ENCODE measurements around the gene HECTD2.
"Not testable (repeated sequence)": the region's sequence is repeated elsewhere in the genome, so short reads cannot be mapped to it uniquely, and the experiment has no call there.

HECTD2 gene

GRCh38 chr10:91552274-91553095 is 142.3 kb downstream of the HECTD2 start:
- Histone ChIP-seq H2AFZ (ENCODE audit: low read length, unreplicated experiment) (peak overlapping the region; percentile 64), H3K27ac (ENCODE audit: low read depth, low read length) (no peak overlapping the region), H3K4me3 (ENCODE audit: low read depth, low read length) (no peak overlapping the region; the same call in 1 of the 2 replicates)

GRCh38 chr10:91555455-91555854 is 145.3 kb downstream of the HECTD2 start:
- Histone ChIP-seq H3K4me1 (ENCODE audit: control insufficient read depth, insufficient read depth, low read length, unreplicated experiment) (no peaks in the 10 kb centered on the region), H3K36me3 (ENCODE audit: insufficient read depth, low read length) (no peaks in the 10 kb centered on the region), H3K4me3 (ENCODE audit: low read depth, low read length) (no peak overlapping the region), H3K27me3 (ENCODE audit: insufficient read depth, low read length) (no peaks in the 10 kb centered on the region), H3K27ac (ENCODE audit: low read depth, low read length) (no peak overlapping the region), H3K79me2 (ENCODE audit: control insufficient read depth, insufficient read depth, low read length, unreplicated experiment) (no peaks in the 10 kb centered on the region), H2AFZ (ENCODE audit: low read length, unreplicated experiment) (no peak overlapping the region)

More at GRCh38 chr10:91552274-91553095, 142.3 kb downstream of the HECTD2 start:
- H3K36me3 ChIP-seq (ENCODE audit: insufficient read depth, low read length): no peaks in the 10 kb centered on the region
- H3K79me2 ChIP-seq (ENCODE audit: control insufficient read depth, insufficient read depth, low read length, unreplicated experiment): no peaks in the 10 kb centered on the region
- no peaks in the 10 kb centered on the region for H3K27me3 ChIP-seq (ENCODE audit: insufficient read depth, low read length)
- no peaks in the 10 kb centered on the region for H3K4me1 ChIP-seq (ENCODE audit: control insufficient read depth, insufficient read depth, low read length, unreplicated experiment)

- Histone ChIP-seq H3K27me3 (ENCODE audit: insufficient read depth, low read length) (no peaks in the 10 kb centered on the region), H3K27ac (ENCODE audit: low read depth, low read length) (no peak overlapping the region), H2AFZ (ENCODE audit: low read length, unreplicated experiment) (no peak overlapping the region), H3K4me1 (ENCODE audit: control insufficient read depth, insufficient read depth, low read length, unreplicated experiment) (no peaks in the 10 kb centered on the region), H3K36me3 (ENCODE audit: insufficient read depth, low read length) (no peaks in the 10 kb centered on the region), H3K4me3 (ENCODE audit: low read depth, low read length) (no peak overlapping the region), H3K79me2 (ENCODE audit: control insufficient read depth, insufficient read depth, low read length, unreplicated experiment) (no peaks in the 10 kb centered on the region)
Observed at GRCh38 chr10:91556691-91557566, 146.8 kb downstream of the HECTD2 start.

GRCh38 chr10:91557651-91558111 is 147.5 kb downstream of the HECTD2 start:
- no peaks in the 10 kb centered on the region for H3K4me1 ChIP-seq (ENCODE audit: control insufficient read depth, insufficient read depth, low read length, unreplicated experiment)

GRCh38 chr10:91558473-91558872 is 148.3 kb downstream of the HECTD2 start:
- no peaks in the 10 kb centered on the region for H3K79me2 ChIP-seq (ENCODE audit: control insufficient read depth, insufficient read depth, low read length, unreplicated experiment)
- H3K27me3 ChIP-seq (ENCODE audit: insufficient read depth, low read length): no peaks in the 10 kb centered on the region
- no peaks in the 10 kb centered on the region for H3K4me1 ChIP-seq (ENCODE audit: control insufficient read depth, insufficient read depth, low read length, unreplicated experiment)
- no peaks in the 10 kb centered on the region for H3K36me3 ChIP-seq (ENCODE audit: insufficient read depth, low read length)
- no peak overlapping the region for H2AFZ ChIP-seq (ENCODE audit: low read length, unreplicated experiment)
- no peak overlapping the region for H3K27ac ChIP-seq (ENCODE audit: low read depth, low read length)
- no peak overlapping the region for H3K4me3 ChIP-seq (ENCODE audit: low read depth, low read length)

More at GRCh38 chr10:91557651-91558111, 147.5 kb downstream of the HECTD2 start:
- Histone ChIP-seq H3K27me3 (ENCODE audit: insufficient read depth, low read length) (no peaks in the 10 kb centered on the region), H3K79me2 (ENCODE audit: control insufficient read depth, insufficient read depth, low read length, unreplicated experiment) (no peaks in the 10 kb centered on the region), H2AFZ (ENCODE audit: low read length, unreplicated experiment) (no peak overlapping the region), H3K27ac (ENCODE audit: low read depth, low read length) (no peak overlapping the region), H3K4me3 (ENCODE audit: low read depth, low read length) (no peak overlapping the region), H3K36me3 (ENCODE audit: insufficient read depth, low read length) (no peaks in the 10 kb centered on the region)

GRCh38 chr10:91559169-91559568 is 149.0 kb downstream of the HECTD2 start:
- Histone ChIP-seq H3K4me1 (ENCODE audit: control insufficient read depth, insufficient read depth, low read length, unreplicated experiment) (no peaks in the 10 kb centered on the region), H3K36me3 (ENCODE audit: insufficient read depth, low read length) (no peaks in the 10 kb centered on the region), H3K27ac (ENCODE audit: low read depth, low read length) (no peak overlapping the region), H3K27me3 (ENCODE audit: insufficient read depth, low read length) (no peaks in the 10 kb centered on the region), H2AFZ (ENCODE audit: low read length, unreplicated experiment) (no peak overlapping the region), H3K79me2 (ENCODE audit: control insufficient read depth, insufficient read depth, low read length, unreplicated experiment) (no peaks in the 10 kb centered on the region), H3K4me3 (ENCODE audit: low read depth, low read length) (no peak overlapping the region)

- Histone ChIP-seq H3K4me1 (ENCODE audit: control insufficient read depth, insufficient read depth, low read length, unreplicated experiment) (no peaks in the 10 kb centered on the region), H3K79me2 (ENCODE audit: control insufficient read depth, insufficient read depth, low read length, unreplicated experiment) (no peaks in the 10 kb centered on the region), H3K36me3 (ENCODE audit: insufficient read depth, low read length) (no peaks in the 10 kb centered on the region), H3K27ac (ENCODE audit: low read depth, low read length) (no peak overlapping the region), H3K27me3 (ENCODE audit: insufficient read depth, low read length) (no peaks in the 10 kb centered on the region), H3K4me3 (ENCODE audit: low read depth, low read length) (no peak overlapping the region), H2AFZ (ENCODE audit: low read length, unreplicated experiment) (no peak overlapping the region)
Observed at GRCh38 chr10:91559750-91560149, 149.6 kb downstream of the HECTD2 start.

GRCh38 chr10:91560827-91561226 is 150.7 kb downstream of the HECTD2 start:
- not testable (repeated sequence) for H3K79me2 ChIP-seq (ENCODE audit: control insufficient read depth, insufficient read depth, low read length, unreplicated experiment); H3K27ac ChIP-seq (ENCODE audit: low read depth, low read length); H2AFZ ChIP-seq (ENCODE audit: low read length, unreplicated experiment); H3K4me3 ChIP-seq (ENCODE audit: low read depth, low read length); H3K36me3 ChIP-seq (ENCODE audit: insufficient read depth, low read length); H3K4me1 ChIP-seq (ENCODE audit: control insufficient read depth, insufficient read depth, low read length, unreplicated experiment); H3K27me3 ChIP-seq (ENCODE audit: insufficient read depth, low read length)

- Histone ChIP-seq H3K36me3 (ENCODE audit: insufficient read depth, low read length) (no peaks in the 10 kb centered on the region), H3K27ac (ENCODE audit: low read depth, low read length) (no peak overlapping the region), H3K27me3 (ENCODE audit: insufficient read depth, low read length) (no peaks in the 10 kb centered on the region), H3K4me1 (ENCODE audit: control insufficient read depth, insufficient read depth, low read length, unreplicated experiment) (no peaks in the 10 kb centered on the region), H2AFZ (ENCODE audit: low read length, unreplicated experiment) (no peak overlapping the region), H3K4me3 (ENCODE audit: low read depth, low read length) (no peak overlapping the region), H3K79me2 (ENCODE audit: control insufficient read depth, insufficient read depth, low read length, unreplicated experiment) (no peaks in the 10 kb centered on the region)
Observed at GRCh38 chr10:91562839-91563581, 152.9 kb downstream of the HECTD2 start.

- Histone ChIP-seq H3K4me3 (ENCODE audit: low read depth, low read length) (no peak overlapping the region), H3K79me2 (ENCODE audit: control insufficient read depth, insufficient read depth, low read length, unreplicated experiment) (no peaks in the 10 kb centered on the region), H3K27me3 (ENCODE audit: insufficient read depth, low read length) (no peaks in the 10 kb centered on the region), H3K27ac (ENCODE audit: low read depth, low read length) (no peak overlapping the region), H2AFZ (ENCODE audit: low read length, unreplicated experiment) (no peak overlapping the region), H3K4me1 (ENCODE audit: control insufficient read depth, insufficient read depth, low read length, unreplicated experiment) (no peaks in the 10 kb centered on the region), H3K36me3 (ENCODE audit: insufficient read depth, low read length) (no peaks in the 10 kb centered on the region)
Observed at GRCh38 chr10:91564026-91564425, 153.9 kb downstream of the HECTD2 start.

All from ACC112 (cell line).